Osteocyte (in vitro differentiated cells): ENCODE measurements around the gene UBTD1. TPM values are rescaled to one million over a fixed set of nuclear protein-coding genes. Genes with fewer than 3 reads are reported as not detected.

ENCODE experiments used
- DNase-seq: peaks from one replicate; pipeline ENCODE4 v3.0.0; 2021; ENCODE audit warnings: mixed read lengths; ENCODE audit not compliant: unreplicated experiment; ENCODE audit errors: extremely low spot score
- H3K27ac Mint-ChIP-seq: one replicate; pipeline ENCODE4 v1.8.0; 2021; ENCODE audit warnings: mild to moderate bottlenecking, mixed read lengths; ENCODE audit not compliant: unreplicated experiment
- H3K27me3 Mint-ChIP-seq: one replicate; pipeline ENCODE4 v1.8.0; 2021; ENCODE audit warnings: mixed read lengths; ENCODE audit not compliant: unreplicated experiment
- H3K36me3 Mint-ChIP-seq: one replicate; pipeline ENCODE4 v1.8.0; 2021; ENCODE audit warnings: mixed read lengths; ENCODE audit not compliant: unreplicated experiment
- H3K4me1 Mint-ChIP-seq: one replicate; pipeline ENCODE4 v1.8.0; 2021; ENCODE audit warnings: mixed read lengths; ENCODE audit not compliant: unreplicated experiment
- H3K4me3 Mint-ChIP-seq: one replicate; pipeline ENCODE4 v1.8.0; 2021; ENCODE audit warnings: mild to moderate bottlenecking, moderate library complexity, mixed read lengths; ENCODE audit not compliant: unreplicated experiment
- H3K9me3 Mint-ChIP-seq: one replicate; pipeline ENCODE4 v1.8.0; 2021; ENCODE audit warnings: mixed read lengths; ENCODE audit not compliant: unreplicated experiment
- total RNA-seq: library from RNA; stranded (reverse); gene quantifications from 2 replicates; pipeline ENCODE4 v1.2.1, GENCODE V29; 2021
- TF ChIP-seq, protein P1 (sequence below): fragments of 200-600 bp; sonication (generic); IDR thresholded peaks from 2 replicates; pipeline ENCODE4 v1.5.0; 2021; ENCODE audit warnings: antibody characterized with exemption, mild to moderate bottlenecking, moderate library complexity

The UBTD1 gene
- total RNA-seq, 1 donor from 2014 or later: 25.6 TPM

DNA sequence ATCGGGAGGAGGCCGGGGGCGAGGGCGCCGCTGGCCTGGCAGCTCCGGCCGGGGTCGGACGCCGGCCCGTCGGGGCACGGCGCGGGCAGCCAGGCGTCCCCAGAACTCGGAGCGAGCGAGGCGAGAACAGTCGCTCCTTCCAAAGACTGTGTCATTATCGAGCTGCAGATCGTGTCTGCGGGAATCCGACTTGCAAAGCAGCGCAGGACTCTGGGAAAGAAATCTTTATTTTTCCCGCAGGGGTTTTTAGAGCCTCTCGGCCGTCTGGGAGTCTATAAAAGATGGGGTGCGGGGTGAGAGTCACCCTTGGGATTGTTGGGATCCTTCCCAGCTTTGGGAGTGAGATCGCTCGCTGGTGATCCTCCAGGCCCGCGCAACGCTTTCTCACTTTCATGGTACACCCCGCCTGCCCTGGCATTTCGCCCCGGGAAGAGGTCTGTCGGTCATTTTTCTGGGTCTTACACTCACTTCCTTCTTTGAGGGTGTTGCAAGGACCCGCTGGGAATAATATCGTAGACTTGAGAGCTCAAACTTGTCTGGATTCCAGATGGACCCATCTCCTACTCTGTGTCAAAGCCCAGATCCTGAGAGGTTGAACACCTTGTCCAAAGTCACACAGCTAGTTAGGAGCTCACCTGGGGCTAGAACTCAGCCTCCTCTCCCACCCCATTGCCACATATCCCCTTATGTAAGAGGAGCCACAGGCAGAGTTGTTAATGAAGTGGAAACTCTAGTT, 1.0 kb downstream of the UBTD1 start:
- DNase-seq: no peak
- Mint-ChIP-seq H3K4me1 (peaks cover 54% of the 10 kb centered on the region), H3K36me3 (peaks cover 4% of the 10 kb centered on the region), H3K27me3 (no peaks in the 10 kb centered on the region), H3K9me3 (no peaks in the 10 kb centered on the region), H3K4me3 (peak overlapping the region; percentile 81), H3K27ac (peak overlapping the region; percentile 83)
- TF ChIP-seq, protein P1, sequence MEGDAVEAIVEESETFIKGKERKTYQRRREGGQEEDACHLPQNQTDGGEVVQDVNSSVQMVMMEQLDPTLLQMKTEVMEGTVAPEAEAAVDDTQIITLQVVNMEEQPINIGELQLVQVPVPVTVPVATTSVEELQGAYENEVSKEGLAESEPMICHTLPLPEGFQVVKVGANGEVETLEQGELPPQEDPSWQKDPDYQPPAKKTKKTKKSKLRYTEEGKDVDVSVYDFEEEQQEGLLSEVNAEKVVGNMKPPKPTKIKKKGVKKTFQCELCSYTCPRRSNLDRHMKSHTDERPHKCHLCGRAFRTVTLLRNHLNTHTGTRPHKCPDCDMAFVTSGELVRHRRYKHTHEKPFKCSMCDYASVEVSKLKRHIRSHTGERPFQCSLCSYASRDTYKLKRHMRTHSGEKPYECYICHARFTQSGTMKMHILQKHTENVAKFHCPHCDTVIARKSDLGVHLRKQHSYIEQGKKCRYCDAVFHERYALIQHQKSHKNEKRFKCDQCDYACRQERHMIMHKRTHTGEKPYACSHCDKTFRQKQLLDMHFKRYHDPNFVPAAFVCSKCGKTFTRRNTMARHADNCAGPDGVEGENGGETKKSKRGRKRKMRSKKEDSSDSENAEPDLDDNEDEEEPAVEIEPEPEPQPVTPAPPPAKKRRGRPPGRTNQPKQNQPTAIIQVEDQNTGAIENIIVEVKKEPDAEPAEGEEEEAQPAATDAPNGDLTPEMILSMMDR: no peak

DNA sequence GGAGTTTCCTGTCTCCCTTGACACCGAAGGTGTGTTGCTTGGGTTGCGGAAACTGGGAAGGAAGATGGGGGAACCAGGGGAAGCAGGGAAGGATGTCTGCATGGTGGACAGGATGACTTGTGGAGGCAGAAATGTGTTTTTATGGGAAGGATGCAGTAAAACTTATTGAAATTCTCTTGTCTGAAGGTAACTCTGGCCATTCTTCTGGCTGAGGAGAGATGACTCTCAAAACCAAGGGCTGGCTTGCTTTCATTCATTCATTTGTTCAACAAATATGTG, 1.5 kb downstream of the UBTD1 start:
- no peaks in the 10 kb centered on the region for H3K9me3 Mint-ChIP-seq
- peaks cover 49% of the 10 kb centered on the region for H3K4me1 Mint-ChIP-seq

DNA sequence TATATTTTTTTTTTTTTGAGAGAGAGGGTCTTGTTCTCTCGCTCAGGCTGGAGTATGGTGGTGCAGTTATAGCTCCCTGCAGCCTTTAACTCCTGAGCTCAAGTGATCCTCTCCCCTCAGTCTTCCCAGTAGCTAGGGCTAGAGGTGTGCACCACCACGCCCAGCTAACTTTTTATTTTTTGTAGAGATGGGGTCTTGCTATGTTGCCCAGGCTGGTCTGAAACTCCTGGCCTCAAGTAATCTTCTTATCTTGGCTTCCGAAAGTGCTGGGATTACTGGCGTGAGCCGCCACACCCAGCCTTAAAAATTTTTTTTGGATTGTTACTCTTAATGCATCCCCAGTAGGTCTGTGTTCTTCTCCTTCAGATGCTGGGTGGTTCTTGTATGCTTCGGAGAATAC, 4.2 kb downstream of the UBTD1 start:
- Mint-ChIP-seq H3K27me3 (no peaks in the 10 kb centered on the region), H3K27ac (peak overlapping the region; percentile 31), H3K9me3 (no peaks in the 10 kb centered on the region), H3K4me3 (no peak overlapping the region), H3K36me3 (peaks cover 4% of the 10 kb centered on the region), H3K4me1 (peaks cover 28% of the 10 kb centered on the region)
- TF ChIP-seq, protein P1: no peak
- DNase-seq: no peak

More for the DNA sequence above, 1.5 kb downstream of the UBTD1 start:
- peak overlapping the region; percentile 81 for H3K4me3 Mint-ChIP-seq
- H3K27ac Mint-ChIP-seq: peak overlapping the region; percentile 83
- peaks cover 4% of the 10 kb centered on the region for H3K36me3 Mint-ChIP-seq
- DNase-seq: no peak
- TF ChIP-seq, protein P1: no peak
- H3K27me3 Mint-ChIP-seq: no peaks in the 10 kb centered on the region

DNA sequence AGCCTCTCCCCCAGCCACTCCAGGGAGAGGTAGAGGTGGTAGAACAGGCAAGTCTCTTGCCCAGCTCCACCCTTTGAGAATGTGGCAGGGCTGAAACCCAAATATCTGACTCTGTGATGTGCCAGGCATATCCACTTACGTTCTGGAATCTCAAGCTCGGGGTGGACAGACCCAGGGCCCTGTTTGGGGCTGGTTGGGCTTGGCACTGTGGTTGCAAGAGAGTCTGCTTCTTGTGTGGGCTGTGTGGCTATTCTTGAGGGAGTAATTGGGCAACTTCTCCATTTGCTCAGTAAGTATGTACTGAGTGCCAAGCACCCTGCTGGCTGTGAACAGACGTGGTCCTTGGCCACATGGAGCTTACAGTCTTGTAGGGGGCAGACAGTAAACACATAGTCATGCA, 4.7 kb downstream of the UBTD1 start:
- no peaks in the 10 kb centered on the region for H3K27me3 Mint-ChIP-seq
- DNase-seq: no peak
- no peak overlapping the region for H3K4me3 Mint-ChIP-seq
- H3K9me3 Mint-ChIP-seq: no peaks in the 10 kb centered on the region
- H3K27ac Mint-ChIP-seq: peak overlapping the region; percentile 31
- peaks cover 33% of the 10 kb centered on the region for H3K4me1 Mint-ChIP-seq
- peaks cover 4% of the 10 kb centered on the region for H3K36me3 Mint-ChIP-seq
- TF ChIP-seq, protein P1: no peak

DNA sequence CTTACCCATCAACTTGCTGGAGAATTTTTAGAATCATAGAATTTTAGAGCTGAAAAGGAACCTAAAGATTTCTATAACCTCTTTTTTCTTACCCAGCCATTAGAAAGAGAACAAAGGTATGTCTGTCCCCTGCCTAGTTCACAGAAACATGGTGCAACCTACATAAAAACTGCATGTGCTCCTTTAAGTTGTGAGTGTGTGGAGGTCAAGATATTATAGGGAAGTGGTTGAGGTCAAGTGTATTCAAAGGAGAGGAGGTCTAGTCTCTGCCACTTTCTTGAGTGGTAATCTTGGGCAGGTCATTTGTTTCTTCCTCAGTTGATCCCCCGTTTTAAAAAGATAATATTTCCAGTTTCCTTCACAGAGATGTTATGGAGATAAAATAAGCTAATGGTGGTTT, 6.4 kb downstream of the UBTD1 start:
- H3K4me1 Mint-ChIP-seq: peaks cover 35% of the 10 kb centered on the region
- TF ChIP-seq, protein P1: no peak
- H3K27me3 Mint-ChIP-seq: no peaks in the 10 kb centered on the region
- H3K4me3 Mint-ChIP-seq: no peak overlapping the region
- no peak overlapping the region for H3K27ac Mint-ChIP-seq
- H3K36me3 Mint-ChIP-seq: peaks cover 4% of the 10 kb centered on the region
- H3K9me3 Mint-ChIP-seq: no peaks in the 10 kb centered on the region
- DNase-seq: no peak
